Neuronal stem cell (in vitro differentiated cells): Measurements from ENCODE around the gene SPPL3.

ENCODE experiments used
- DNase-seq: peaks from one replicate; pipeline ENCODE4 v3.0.0-alpha.2; 2013; ENCODE audit warnings: low spot score
- H2AFZ ChIP-seq: one replicate; pipeline ENCODE4 v1.6.1; 2013; ENCODE audit warnings: mild to moderate bottlenecking, low read length, inconsistent platforms
- H2AK5ac ChIP-seq: 2 replicates; pipeline ENCODE4 v1.6.1; 2013; ENCODE audit warnings: low read depth, mild to moderate bottlenecking, inconsistent platforms, low read length, moderate library complexity, mixed read lengths
- H2BK120ac ChIP-seq: 2 replicates; pipeline ENCODE4 v1.6.1; 2013; ENCODE audit warnings: low read depth, mild to moderate bottlenecking, inconsistent platforms, low read length, moderate library complexity, mixed read lengths
- H2BK12ac ChIP-seq: one replicate; pipeline ENCODE4 v1.6.1; 2013; ENCODE audit warnings: low read length, inconsistent platforms
- H2BK15ac ChIP-seq: 2 replicates; pipeline ENCODE4 v1.6.1; 2013; ENCODE audit warnings: mild to moderate bottlenecking, low read length, inconsistent platforms, mixed read lengths
- H2BK5ac ChIP-seq: one replicate; pipeline ENCODE4 v1.6.1; 2013; ENCODE audit warnings: inconsistent platforms, mild to moderate bottlenecking, low read length, moderate library complexity
- H3K14ac ChIP-seq: one replicate; pipeline ENCODE4 v1.6.1; 2013; ENCODE audit warnings: low read length, inconsistent platforms
- H3K18ac ChIP-seq: 2 replicates; pipeline ENCODE4 v1.6.1; 2013; ENCODE audit warnings: low read length, inconsistent platforms
- H3K23ac ChIP-seq: 2 replicates; pipeline ENCODE4 v1.6.1; 2013; ENCODE audit warnings: low read depth, mild to moderate bottlenecking, mixed read lengths, low read length, inconsistent platforms; ENCODE audit not compliant: poor library complexity
- H3K27ac ChIP-seq: replicated peaks from 3 replicates; pipeline ENCODE4 v1.5.1; 2013; ENCODE audit warnings: low read length, inconsistent platforms
- H3K27me3 ChIP-seq, 3 experiments: 2 replicates each; pipeline ENCODE4 v1.6.1; 2013; ENCODE audit warnings: low read length in 3 of 3, mild to moderate bottlenecking in 2 of 3, inconsistent platforms in 1 of 3, low read depth in 1 of 3, mixed read lengths in 1 of 3, moderate library complexity in 1 of 3; ENCODE audit not compliant: control insufficient read depth in 3 of 3, insufficient read depth in 3 of 3
- H3K36me3 ChIP-seq, 2 donors: replicated peaks in 1 of 2; 2 replicates each; pipeline ENCODE4 v1.6.1; 2013; ENCODE audit warnings: low read length in 2 of 2; ENCODE audit not compliant: control insufficient read depth in 2 of 2, insufficient read depth in 2 of 2
- H3K4ac ChIP-seq: 2 replicates; pipeline ENCODE4 v1.6.1; 2013; ENCODE audit warnings: inconsistent platforms, mild to moderate bottlenecking, low read length, moderate library complexity
- H3K4me1 ChIP-seq, 2 donors: 1 replicate in 1 of 2; 2 replicates in 1 of 2; pipeline ENCODE4 v1.6.1; 2013; ENCODE audit warnings: low read length in 2 of 2, low read depth in 1 of 2; ENCODE audit not compliant: control insufficient read depth in 2 of 2, insufficient read depth in 1 of 2
- H3K4me2 ChIP-seq: one replicate; pipeline ENCODE4 v1.6.1; 2013; ENCODE audit warnings: mild to moderate bottlenecking, low read length, inconsistent platforms; ENCODE audit not compliant: insufficient read depth, poor library complexity, severe bottlenecking
- H3K4me3 ChIP-seq, 2 donors: 2 replicates each; pipeline ENCODE4 v1.5.1; 2013; ENCODE audit warnings: low read length in 2 of 2, mild to moderate bottlenecking in 2 of 2, inconsistent platforms in 1 of 2, moderate library complexity in 1 of 2
- H3K79me1 ChIP-seq: one replicate; pipeline ENCODE4 v1.6.1; 2013; ENCODE audit warnings: low read depth, mild to moderate bottlenecking, inconsistent platforms, low read length, moderate library complexity
- H3K9ac ChIP-seq: one replicate; pipeline ENCODE4 v1.6.1; 2013; ENCODE audit warnings: mild to moderate bottlenecking, low read depth, low read length, inconsistent platforms; ENCODE audit not compliant: poor library complexity
- H3K9me3 ChIP-seq, 2 donors: replicated peaks in 1 of 2; 2 replicates each; pipeline versions ENCODE3 to v1.6.1; 2013; ENCODE audit warnings: low read length in 2 of 2, mild to moderate bottlenecking in 2 of 2, inconsistent platforms in 1 of 2, low read depth in 1 of 2, mixed read lengths in 1 of 2, moderate library complexity in 1 of 2; ENCODE audit not compliant: control insufficient read depth in 2 of 2, insufficient read depth in 1 of 2
- H4K8ac ChIP-seq: one replicate; pipeline ENCODE4 v1.6.1; 2013; ENCODE audit warnings: low read depth, mild to moderate bottlenecking, inconsistent platforms, low read length, moderate library complexity
- H4K91ac ChIP-seq: one replicate; pipeline ENCODE4 v1.6.1; 2013; ENCODE audit warnings: low read length, low read depth, mild to moderate bottlenecking, inconsistent platforms; ENCODE audit not compliant: poor library complexity
- WGBS, 2 donors: extraction: QIAGEN DNeasy Blood & Tissue Kit; methylation state at CpG; one replicate each; pipeline ENCODE4 v1.1.7; 2013; ENCODE audit warnings: missing lambda C conversion rate in 2 of 2, mixed read lengths in 1 of 2; ENCODE audit not compliant: insufficient read length in 2 of 2, insufficient replicate concordance in 1 of 2; ENCODE audit errors: extremely low coverage in 2 of 2; 5-methylcytosine and 5-hydroxymethylcytosine counted together

Gene SPPL3

GRCh38 chr12:120739821-120740613 lies 164.1 kb downstream of the SPPL3 start:
- Histone ChIP-seq H3K27me3 (no peaks in the 10 kb centered on the region), H3K4ac (no peak overlapping the region), H4K8ac (no peak overlapping the region), H2BK5ac (peak overlapping the region; percentile 87), H2AFZ (no peak overlapping the region), H3K9ac (no peak overlapping the region), H4K91ac (no peak overlapping the region), H3K36me3 (no peaks in the 10 kb centered on the region), H3K14ac (peak overlapping the region; percentile 82), H2BK12ac (no peak overlapping the region), H3K4me2 (no peak overlapping the region), H2AK5ac (peak overlapping the region; percentile 37), H3K79me1 (no peaks in the 10 kb centered on the region), H2BK15ac (no peak overlapping the region), H3K4me1 (no peaks in the 10 kb centered on the region), H3K27ac (no peak overlapping the region), H3K23ac (no peak overlapping the region), H3K18ac (peak overlapping the region; percentile 80), H3K4me3 (no peak overlapping the region), H3K9me3 (no peaks in the 10 kb centered on the region), H2BK120ac (no peak overlapping the region)
- WGBS, 2 donors: no CpG with 5 or more reads among the region's 16 CpGs
- no peak for DNase-seq

- no peak overlapping the region for H2BK12ac ChIP-seq
- H3K4ac ChIP-seq: no peak overlapping the region
- peak overlapping the region; percentile 20 for H3K23ac ChIP-seq
- peak overlapping the region; percentile 75 for H2AK5ac ChIP-seq
- no peak overlapping the region for H3K4me2 ChIP-seq
- no peaks in the 10 kb centered on the region for H3K27me3 ChIP-seq
- no peak overlapping the region for H4K91ac ChIP-seq
- peak overlapping the region; percentile 80 for H3K18ac ChIP-seq
- peaks cover 0 to 2% of the 10 kb centered on the region in 2 donors for H3K36me3 ChIP-seq
- no peak overlapping the region for H4K8ac ChIP-seq
- H3K9me3 ChIP-seq: no peaks in the 10 kb centered on the region
- no peak overlapping the region for H2AFZ ChIP-seq
- no peak overlapping the region for H3K4me3 ChIP-seq
- no peak overlapping the region for H2BK120ac ChIP-seq
- H3K27ac ChIP-seq: no peak overlapping the region
- no peak overlapping the region for H2BK15ac ChIP-seq
- no peaks in the 10 kb centered on the region for H3K79me1 ChIP-seq
- peak overlapping the region; percentile 87 for H2BK5ac ChIP-seq
- no peak overlapping the region for H3K14ac ChIP-seq
- DNase-seq: no peak
- WGBS, 2 donors: no CpG with 5 or more reads among the region's 38 CpGs
- no peaks in the 10 kb centered on the region for H3K4me1 ChIP-seq
- H3K9ac ChIP-seq: no peak overlapping the region
Measured at GRCh38 chr12:120739031-120739762, 165.0 kb downstream of the SPPL3 start.

- Histone ChIP-seq H2BK120ac (no peak overlapping the region), H2AFZ (no peak overlapping the region), H3K36me3 (peaks cover 0 to 4% of the 10 kb centered on the region in 2 donors), H3K27me3 (no peaks in the 10 kb centered on the region), H2BK15ac (peak overlapping the region; percentile 83), H3K27ac (no peak overlapping the region), H3K18ac (peak overlapping the region; percentile 57), H3K9ac (no peak overlapping the region), H3K4ac (no peak overlapping the region), H3K9me3 (no peaks in the 10 kb centered on the region), H2AK5ac (peak overlapping the region; percentile 98), H4K8ac (no peak overlapping the region), H2BK5ac (peak overlapping the region; percentile 78), H2BK12ac (no peak overlapping the region), H3K14ac (no peak overlapping the region), H3K4me2 (no peak overlapping the region), H4K91ac (no peak overlapping the region), H3K79me1 (no peaks in the 10 kb centered on the region), H3K4me1 (no peaks in the 10 kb centered on the region), H3K4me3 (no peak overlapping the region), H3K23ac (peak overlapping the region; percentile 55)
- no CpG with 5 or more reads among the region's 31 CpGs for WGBS, 2 donors
- no peak for DNase-seq
Measured at GRCh38 chr12:120738252-120739030, 165.7 kb downstream of the SPPL3 start.
